GM23338 (cell line): ENCODE measurements around the gene SH2D4B.

ENCODE experiments used
- CREB1 ChIP-seq: fragments of 250-450 bp; sonication (Bioruptor Pico); IDR thresholded peaks from 2 replicates; pipeline ENCODE4 v1.5.0; 2020; ENCODE audit warnings: low read depth, mild to moderate bottlenecking, moderate library complexity
- EZH2 ChIP-seq: fragments of 200-600 bp; sonication (generic); IDR thresholded peaks from one replicate; pipeline ENCODE4 v1.8.0; 2017; ENCODE audit warnings: antibody characterized with exemption, mild to moderate bottlenecking, low read depth; ENCODE audit not compliant: unreplicated experiment
- JUNB ChIP-seq: IDR thresholded peaks from one replicate; pipeline ENCODE4 v1.6.1; 2016; ENCODE audit warnings: antibody characterized with exemption; ENCODE audit not compliant: unreplicated experiment
- POLR2AphosphoS5 ChIP-seq: IDR thresholded peaks from 2 replicates; pipeline ENCODE4 v1.6.1; 2016; ENCODE audit warnings: antibody characterized with exemption, low read depth
- ZNF331 ChIP-seq: fragments of 250-450 bp; sonication (Bioruptor Pico); IDR thresholded peaks from 2 replicates; pipeline ENCODE4 v1.5.0; 2020; ENCODE audit warnings: low read depth, mild to moderate bottlenecking, moderate library complexity
- TF ChIP-seq, protein P1 (sequence below), 2 experiments: fragments of 200-600 bp in 1 of 2; sonication (generic) in 1 of 2; conservative IDR thresholded peaks; 2 replicates each; pipeline versions ENCODE4 v1.5.1 to v1.6.1; 2016 to 2017; ENCODE audit warnings: antibody characterized with exemption in 2 of 2, low read depth in 2 of 2, mild to moderate bottlenecking in 2 of 2, moderate library complexity in 1 of 2
- TF ChIP-seq, protein P2 (sequence below): IDR thresholded peaks from one replicate; pipeline ENCODE4 v1.6.1; 2018; ENCODE audit warnings: antibody characterized with exemption; ENCODE audit not compliant: unreplicated experiment

DNA sequence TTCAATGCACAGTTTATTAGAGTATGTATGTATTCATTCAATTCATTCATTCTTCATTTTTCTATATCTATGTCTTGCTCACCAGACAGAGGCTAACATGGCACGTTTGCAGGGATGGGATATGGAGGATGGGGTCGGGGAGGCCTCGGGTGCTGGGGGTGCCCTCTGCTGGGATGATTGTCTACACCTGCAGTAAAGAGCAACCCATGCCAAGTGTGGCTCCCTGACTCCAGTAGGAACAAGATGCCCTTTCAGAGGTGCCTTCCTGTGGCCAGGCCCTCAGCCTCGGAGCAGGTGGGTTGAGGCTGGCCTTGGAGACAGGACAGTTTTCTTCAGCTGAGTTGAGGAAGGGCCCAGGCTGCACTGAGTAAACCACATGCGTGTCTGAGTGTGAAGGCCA is 157.2 kb downstream of the SH2D4B start:
- TF ChIP-seq, protein P1, sequence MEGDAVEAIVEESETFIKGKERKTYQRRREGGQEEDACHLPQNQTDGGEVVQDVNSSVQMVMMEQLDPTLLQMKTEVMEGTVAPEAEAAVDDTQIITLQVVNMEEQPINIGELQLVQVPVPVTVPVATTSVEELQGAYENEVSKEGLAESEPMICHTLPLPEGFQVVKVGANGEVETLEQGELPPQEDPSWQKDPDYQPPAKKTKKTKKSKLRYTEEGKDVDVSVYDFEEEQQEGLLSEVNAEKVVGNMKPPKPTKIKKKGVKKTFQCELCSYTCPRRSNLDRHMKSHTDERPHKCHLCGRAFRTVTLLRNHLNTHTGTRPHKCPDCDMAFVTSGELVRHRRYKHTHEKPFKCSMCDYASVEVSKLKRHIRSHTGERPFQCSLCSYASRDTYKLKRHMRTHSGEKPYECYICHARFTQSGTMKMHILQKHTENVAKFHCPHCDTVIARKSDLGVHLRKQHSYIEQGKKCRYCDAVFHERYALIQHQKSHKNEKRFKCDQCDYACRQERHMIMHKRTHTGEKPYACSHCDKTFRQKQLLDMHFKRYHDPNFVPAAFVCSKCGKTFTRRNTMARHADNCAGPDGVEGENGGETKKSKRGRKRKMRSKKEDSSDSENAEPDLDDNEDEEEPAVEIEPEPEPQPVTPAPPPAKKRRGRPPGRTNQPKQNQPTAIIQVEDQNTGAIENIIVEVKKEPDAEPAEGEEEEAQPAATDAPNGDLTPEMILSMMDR (conservative IDR thresholded peaks at IDR 0.05; ENCODE audit: low read depth in 2 of 2) = peak in 1 of 2 experiments; percentile 56; a peak in 2 of 4 replicates
- TF ChIP-seq POLR2AphosphoS5 = no peak
- TF ChIP-seq EZH2 = no peak
- TF ChIP-seq ZNF331 (CRISPR knock-in tag) = no peak
- no peak for TF ChIP-seq CREB1 (CRISPR knock-in tag)
- TF ChIP-seq, protein P2, sequence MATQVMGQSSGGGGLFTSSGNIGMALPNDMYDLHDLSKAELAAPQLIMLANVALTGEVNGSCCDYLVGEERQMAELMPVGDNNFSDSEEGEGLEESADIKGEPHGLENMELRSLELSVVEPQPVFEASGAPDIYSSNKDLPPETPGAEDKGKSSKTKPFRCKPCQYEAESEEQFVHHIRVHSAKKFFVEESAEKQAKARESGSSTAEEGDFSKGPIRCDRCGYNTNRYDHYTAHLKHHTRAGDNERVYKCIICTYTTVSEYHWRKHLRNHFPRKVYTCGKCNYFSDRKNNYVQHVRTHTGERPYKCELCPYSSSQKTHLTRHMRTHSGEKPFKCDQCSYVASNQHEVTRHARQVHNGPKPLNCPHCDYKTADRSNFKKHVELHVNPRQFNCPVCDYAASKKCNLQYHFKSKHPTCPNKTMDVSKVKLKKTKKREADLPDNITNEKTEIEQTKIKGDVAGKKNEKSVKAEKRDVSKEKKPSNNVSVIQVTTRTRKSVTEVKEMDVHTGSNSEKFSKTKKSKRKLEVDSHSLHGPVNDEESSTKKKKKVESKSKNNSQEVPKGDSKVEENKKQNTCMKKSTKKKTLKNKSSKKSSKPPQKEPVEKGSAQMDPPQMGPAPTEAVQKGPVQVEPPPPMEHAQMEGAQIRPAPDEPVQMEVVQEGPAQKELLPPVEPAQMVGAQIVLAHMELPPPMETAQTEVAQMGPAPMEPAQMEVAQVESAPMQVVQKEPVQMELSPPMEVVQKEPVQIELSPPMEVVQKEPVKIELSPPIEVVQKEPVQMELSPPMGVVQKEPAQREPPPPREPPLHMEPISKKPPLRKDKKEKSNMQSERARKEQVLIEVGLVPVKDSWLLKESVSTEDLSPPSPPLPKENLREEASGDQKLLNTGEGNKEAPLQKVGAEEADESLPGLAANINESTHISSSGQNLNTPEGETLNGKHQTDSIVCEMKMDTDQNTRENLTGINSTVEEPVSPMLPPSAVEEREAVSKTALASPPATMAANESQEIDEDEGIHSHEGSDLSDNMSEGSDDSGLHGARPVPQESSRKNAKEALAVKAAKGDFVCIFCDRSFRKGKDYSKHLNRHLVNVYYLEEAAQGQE = no peak
- no peak for TF ChIP-seq JUNB
